HEK293 (cell line): ENCODE measurements around the gene EPS8L3.

ENCODE experiments used
- MYNN ChIP-seq: fragments of 450-650 bp; formaldehyde crosslinking; IDR thresholded peaks from 2 replicates; pipeline ENCODE4 v1.5.1; 2016; ENCODE audit warnings: missing biosample characterization, missing genetic modification characterization, borderline replicate concordance
- TCF7L2 ChIP-seq: IDR thresholded peaks from 2 replicates; pipeline ENCODE4 v1.6.1; 2011; ENCODE audit warnings: low read depth, mild to moderate bottlenecking, inconsistent platforms, low read length, moderate library complexity, borderline replicate concordance
- ZBTB21 ChIP-seq: fragments of 450-650 bp; formaldehyde crosslinking; IDR thresholded peaks from 2 replicates; pipeline ENCODE4 v1.5.1; 2017; ENCODE audit warnings: missing biosample characterization, missing genetic modification characterization
- ZNF114 ChIP-seq: fragments of 450-650 bp; formaldehyde crosslinking; IDR thresholded peaks from 2 replicates; pipeline ENCODE4 v1.5.0; 2017; ENCODE audit warnings: missing biosample characterization, missing genetic modification characterization
- ZNF19 ChIP-seq: fragments of 450-650 bp; formaldehyde crosslinking; IDR thresholded peaks from 2 replicates; pipeline ENCODE4; 2016; ENCODE audit warnings: missing biosample characterization, missing genetic modification characterization, low read depth
- TF ChIP-seq, protein P1 (sequence below): fragments of 450-650 bp; formaldehyde crosslinking; IDR thresholded peaks from 2 replicates; pipeline ENCODE4 v1.5.1; 2016; ENCODE audit warnings: missing biosample characterization, missing genetic modification characterization
- TF ChIP-seq, protein P2 (sequence below): fragments of 450-650 bp; formaldehyde crosslinking; IDR thresholded peaks from 2 replicates; pipeline ENCODE4 v1.5.1; 2016; ENCODE audit warnings: missing biosample characterization, missing genetic modification characterization

DNA sequence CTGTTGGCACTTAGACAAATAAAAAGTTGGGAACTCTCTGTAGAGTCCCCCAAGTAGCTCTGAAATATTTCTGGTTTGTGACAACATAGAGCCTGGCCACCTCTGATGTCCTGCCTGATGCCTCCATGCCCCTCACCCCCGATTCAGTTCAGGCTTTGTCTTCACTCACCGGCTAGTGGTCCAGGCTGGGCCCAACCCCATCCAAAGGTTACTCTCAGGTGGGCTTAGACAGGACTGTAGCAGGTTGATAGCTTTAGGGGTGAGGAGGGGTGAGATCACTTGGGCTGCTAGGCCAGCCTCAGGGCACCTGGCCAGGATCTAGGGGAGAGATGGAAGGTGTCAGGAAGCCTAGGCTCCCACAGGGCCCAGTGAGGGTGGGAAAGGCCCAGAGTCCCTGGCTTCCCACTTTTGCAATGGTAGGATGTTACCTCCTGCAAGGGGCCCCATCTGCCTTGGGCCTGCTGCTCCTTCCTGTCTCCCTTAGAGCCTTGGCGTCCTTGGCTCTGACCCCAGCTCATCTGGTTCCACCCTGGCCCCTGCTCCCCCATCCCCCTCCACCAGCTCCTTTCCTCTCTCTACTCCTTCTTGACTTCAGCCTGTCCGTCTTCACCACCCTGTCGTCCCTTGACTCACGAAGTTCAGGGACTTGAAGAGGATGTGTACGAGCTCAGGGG lies 6.7 kb downstream of the EPS8L3 start:
- no peak for TF ChIP-seq MYNN (tag by site-specific recombination)
- TF ChIP-seq, protein P1, sequence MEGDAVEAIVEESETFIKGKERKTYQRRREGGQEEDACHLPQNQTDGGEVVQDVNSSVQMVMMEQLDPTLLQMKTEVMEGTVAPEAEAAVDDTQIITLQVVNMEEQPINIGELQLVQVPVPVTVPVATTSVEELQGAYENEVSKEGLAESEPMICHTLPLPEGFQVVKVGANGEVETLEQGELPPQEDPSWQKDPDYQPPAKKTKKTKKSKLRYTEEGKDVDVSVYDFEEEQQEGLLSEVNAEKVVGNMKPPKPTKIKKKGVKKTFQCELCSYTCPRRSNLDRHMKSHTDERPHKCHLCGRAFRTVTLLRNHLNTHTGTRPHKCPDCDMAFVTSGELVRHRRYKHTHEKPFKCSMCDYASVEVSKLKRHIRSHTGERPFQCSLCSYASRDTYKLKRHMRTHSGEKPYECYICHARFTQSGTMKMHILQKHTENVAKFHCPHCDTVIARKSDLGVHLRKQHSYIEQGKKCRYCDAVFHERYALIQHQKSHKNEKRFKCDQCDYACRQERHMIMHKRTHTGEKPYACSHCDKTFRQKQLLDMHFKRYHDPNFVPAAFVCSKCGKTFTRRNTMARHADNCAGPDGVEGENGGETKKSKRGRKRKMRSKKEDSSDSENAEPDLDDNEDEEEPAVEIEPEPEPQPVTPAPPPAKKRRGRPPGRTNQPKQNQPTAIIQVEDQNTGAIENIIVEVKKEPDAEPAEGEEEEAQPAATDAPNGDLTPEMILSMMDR: no peak
- no peak for TF ChIP-seq ZBTB21 (tag by site-specific recombination)
- TF ChIP-seq ZNF114 (tag by site-specific recombination): no peak
- no peak for TF ChIP-seq TCF7L2
- TF ChIP-seq, protein P2, sequence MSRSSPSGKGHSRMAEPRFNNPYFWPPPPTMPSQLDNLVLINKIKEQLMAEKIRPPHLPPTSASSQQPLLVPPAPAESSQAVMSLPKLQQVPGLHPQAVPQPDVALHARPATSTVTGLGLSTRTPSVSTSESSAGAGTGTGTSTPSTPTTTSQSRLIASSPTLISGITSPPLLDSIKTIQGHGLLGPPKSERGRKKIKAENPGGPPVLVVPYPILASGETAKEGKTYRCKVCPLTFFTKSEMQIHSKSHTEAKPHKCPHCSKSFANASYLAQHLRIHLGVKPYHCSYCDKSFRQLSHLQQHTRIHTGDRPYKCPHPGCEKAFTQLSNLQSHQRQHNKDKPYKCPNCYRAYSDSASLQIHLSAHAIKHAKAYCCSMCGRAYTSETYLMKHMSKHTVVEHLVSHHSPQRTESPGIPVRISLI (tag by site-specific recombination): no peak
- no peak for TF ChIP-seq ZNF19 (tag by site-specific recombination)
